Measurements from ENCODE around the gene ZNF716. TPM values are rescaled to one million over a fixed set of nuclear protein-coding genes. Genes with fewer than 3 reads are reported as not detected.

The ZNF716 gene
- total and polyA plus RNA-seq, 2 of the 13 experiments (the other 11 are each of a cell fraction or from before 2014, with no cell fraction given): not detected

DNA sequence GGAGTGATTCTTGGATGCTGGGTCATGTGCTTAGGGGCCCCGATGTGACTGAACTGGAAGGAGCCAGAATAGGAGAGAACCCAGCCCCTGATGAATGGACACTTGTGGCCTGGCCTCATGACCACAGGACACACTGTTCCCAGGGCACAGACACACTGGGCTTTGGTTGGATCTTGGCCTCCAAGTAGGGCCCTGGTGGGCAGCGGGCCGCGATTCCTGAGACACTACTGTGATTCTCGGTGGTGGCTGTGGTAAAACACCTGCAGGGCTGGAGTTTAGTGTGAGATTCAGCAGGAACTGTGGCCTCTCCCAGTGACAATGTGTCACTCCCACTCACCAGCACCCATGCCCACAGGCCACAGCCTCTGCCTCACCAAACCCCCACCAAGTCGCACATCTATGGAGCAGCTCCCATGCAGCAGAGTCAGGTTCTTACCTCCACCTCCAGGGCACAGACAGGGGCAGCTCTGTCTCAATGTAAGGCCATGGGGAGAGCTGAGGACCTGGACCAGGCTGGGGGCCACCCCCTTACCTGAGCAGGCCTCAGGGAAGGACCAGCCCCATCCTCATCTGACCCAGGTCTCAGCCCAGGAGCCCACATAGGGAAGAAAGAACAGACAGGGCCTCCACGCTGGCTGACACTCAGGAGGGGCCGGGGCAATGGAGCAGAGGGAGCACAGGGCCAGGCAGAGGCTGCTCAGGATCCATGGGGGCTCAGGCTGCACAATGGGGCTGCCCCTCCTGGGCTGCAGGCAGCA lies 33.2 kb upstream of the ZNF716 start:
- CTCF ChIA-PET (ENCODE audit: low intra/inter-chr PET ratio, low total read pairs): no interaction called here
- ATAC-seq (no peak), FAIRE-seq (no peak), DNase-seq (ENCODE audit: low spot score) (no peak)
- BruUV-seq (replicated peaks): no TSS peak
- Histone ChIP-seq H2AFZ (ENCODE audit: low read length) (no peak overlapping the region), H3K27me3 (ENCODE audit: control insufficient read depth in 1 of 2, insufficient read depth in 2 of 2, low read length in 2 of 2) (no peaks in the 10 kb centered on the region), H3K4me3 (replicated peaks in 1 of 3; ENCODE audit: insufficient read depth in 1 of 3, low read depth in 2 of 3, low read length in 3 of 3) (no peak overlapping the region), H3K9ac (ENCODE audit: insufficient read depth, low read depth, low read length) (no peak overlapping the region), H3K27ac (ENCODE audit: extremely low read length, insufficient read depth, low read length) (no peak overlapping the region), H4K20me1 (ENCODE audit: insufficient read depth, low read length) (no peaks in the 10 kb centered on the region), H3K36me3 (replicated peaks in 1 of 2; ENCODE audit: control insufficient read depth in 1 of 2, insufficient read depth in 2 of 2, low read length in 2 of 2) (no peaks in the 10 kb centered on the region), H3K4me2 (ENCODE audit: low read depth, low read length) (no peak overlapping the region), H3K79me2 (ENCODE audit: insufficient read depth, low read length) (no peaks in the 10 kb centered on the region), H3K4me1 (ENCODE audit: insufficient read depth, low read length) (no peaks in the 10 kb centered on the region), H3K9me3 (ENCODE audit: low read length) (peaks cover 79% of the 10 kb centered on the region)
- POLR2A ChIA-PET: no interaction called here
- WGBS (ENCODE audit: low lambda C conversion rate): 0% methylated on average over 1 of the region's 8 CpGs
- in situ Hi-C loops (cut with HindIII; ENCODE audit: extremely low pct_ligation_motif_present, low pct_unique_long_range_greater_than_20kb): no loop called here
- no peak for TF ChIP-seq RELA (CRISPR knock-in tag; IDR thresholded peaks at IDR 0.05)
- TF ChIP-seq, protein P1, sequence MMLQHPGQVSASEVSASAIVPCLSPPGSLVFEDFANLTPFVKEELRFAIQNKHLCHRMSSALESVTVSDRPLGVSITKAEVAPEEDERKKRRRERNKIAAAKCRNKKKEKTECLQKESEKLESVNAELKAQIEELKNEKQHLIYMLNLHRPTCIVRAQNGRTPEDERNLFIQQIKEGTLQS (CRISPR knock-in tag; IDR thresholded peaks at IDR 0.05): no peak
- TF ChIP-seq SMARCE1 (IDR thresholded peaks at IDR 0.05; ENCODE audit: borderline replicate concordance): no peak
- no peak for TF ChIP-seq ZNF335 (CRISPR knock-in tag; IDR thresholded peaks at IDR 0.05)
- TF ChIP-seq KDM5B (CRISPR knock-in tag; IDR thresholded peaks at IDR 0.05; ENCODE audit: borderline replicate concordance): no peak
- TF ChIP-seq CHD4 (IDR thresholded peaks at IDR 0.05; ENCODE audit: borderline replicate concordance, low read length): no peak
- no peak for TF ChIP-seq DR1 (CRISPR knock-in tag; IDR thresholded peaks at IDR 0.05)
- TF ChIP-seq ZNF547 (CRISPR knock-in tag; IDR thresholded peaks at IDR 0.05): no peak
- TF ChIP-seq ADNP (CRISPR knock-in tag; IDR thresholded peaks at IDR 0.05): no peak
- no peak for TF ChIP-seq NFKBIZ (CRISPR knock-in tag; IDR thresholded peaks at IDR 0.05)
- TF ChIP-seq ZNF24 (IDR thresholded peaks at IDR 0.05): no peak
- TF ChIP-seq, protein P2, sequence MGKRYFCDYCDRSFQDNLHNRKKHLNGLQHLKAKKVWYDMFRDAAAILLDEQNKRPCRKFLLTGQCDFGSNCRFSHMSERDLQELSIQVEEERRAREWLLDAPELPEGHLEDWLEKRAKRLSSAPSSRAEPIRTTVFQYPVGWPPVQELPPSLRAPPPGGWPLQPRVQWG (CRISPR knock-in tag; IDR thresholded peaks at IDR 0.05; ENCODE audit: borderline replicate concordance, low read depth): no peak
- TF ChIP-seq ZNF775 (CRISPR knock-in tag; IDR thresholded peaks at IDR 0.05; ENCODE audit: borderline replicate concordance): no peak
- TF ChIP-seq SNRNP70 (IDR thresholded peaks at IDR 0.05; ENCODE audit: low read depth, low read length): no peak
- no peak for TF ChIP-seq KMT2A (CRISPR knock-in tag; IDR thresholded peaks at IDR 0.05)
- no peak for TF ChIP-seq DPF2 (CRISPR knock-in tag; IDR thresholded peaks at IDR 0.05; ENCODE audit: borderline replicate concordance, low read depth)
- TF ChIP-seq, protein P3, sequence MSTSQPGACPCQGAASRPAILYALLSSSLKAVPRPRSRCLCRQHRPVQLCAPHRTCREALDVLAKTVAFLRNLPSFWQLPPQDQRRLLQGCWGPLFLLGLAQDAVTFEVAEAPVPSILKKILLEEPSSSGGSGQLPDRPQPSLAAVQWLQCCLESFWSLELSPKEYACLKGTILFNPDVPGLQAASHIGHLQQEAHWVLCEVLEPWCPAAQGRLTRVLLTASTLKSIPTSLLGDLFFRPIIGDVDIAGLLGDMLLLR (CRISPR knock-in tag; IDR thresholded peaks at IDR 0.05): no peak
- TF ChIP-seq ZNF12 (CRISPR knock-in tag; IDR thresholded peaks at IDR 0.05): no peak
- TF ChIP-seq, protein P4, sequence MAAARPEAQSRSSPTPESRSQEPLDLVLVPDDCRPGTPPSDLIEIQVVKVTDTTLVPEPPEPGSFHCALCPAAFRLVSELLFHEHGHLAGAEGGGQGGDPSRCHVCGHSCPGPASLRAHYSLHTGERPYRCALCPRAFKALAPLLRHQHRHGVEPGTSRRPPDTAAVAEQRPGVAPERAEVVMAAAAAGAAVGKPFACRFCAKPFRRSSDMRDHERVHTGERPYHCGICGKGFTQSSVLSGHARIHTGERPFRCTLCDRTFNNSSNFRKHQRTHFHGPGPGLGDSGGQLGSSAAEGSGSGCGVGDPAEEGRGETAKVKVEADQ (CRISPR knock-in tag; IDR thresholded peaks at IDR 0.05; ENCODE audit: borderline replicate concordance): no peak
- intact Hi-C loops (cut with micrococcal nuclease; ENCODE audit: unreplicated experiment): no loop called here
